Urinary bladder (tissue), 4 donors: Measurements from ENCODE around the gene DNAH1. TPM values are rescaled to one million over a fixed set of nuclear protein-coding genes. Genes with fewer than 3 reads are reported as not detected.

ENCODE experiments used
- DNase-seq: peaks from one replicate; pipeline ENCODE4 v3.0.0-alpha.2; 2015; ENCODE audit errors: extremely low spot score
- H3K27ac ChIP-seq: one replicate; pipeline ENCODE4 v1.5.1; 2013; ENCODE audit warnings: low read depth, mild to moderate bottlenecking, moderate library complexity
- H3K36me3 ChIP-seq: one replicate; pipeline ENCODE4 v1.6.1; 2013; ENCODE audit warnings: mild to moderate bottlenecking, moderate library complexity; ENCODE audit not compliant: insufficient read depth
- H3K4me1 ChIP-seq: one replicate; pipeline ENCODE4 v1.6.1; 2013; ENCODE audit warnings: mild to moderate bottlenecking, moderate library complexity; ENCODE audit not compliant: insufficient read depth
- H3K4me3 ChIP-seq: one replicate; pipeline ENCODE4 v1.5.1; 2013; ENCODE audit warnings: low read depth, low read length
- WGBS: extraction: QIAGEN DNeasy Blood & Tissue Kit; methylation state at CpG from one replicate; pipeline ENCODE4 v1.1.7; 2013; 5-methylcytosine and 5-hydroxymethylcytosine counted together
- polyA plus RNA-seq: library from polyadenylated mRNA; stranded (reverse); fragments of 200-250 nt; gene quantifications from one replicate; pipeline ENCODE4 v1.2.3, GENCODE V29; 2013
- small RNA-seq: library from RNA; depleted of rRNA; stranded (forward); fragments of <200 nt; gene quantifications from one replicate; pipeline ENCODE3, GENCODE V24; 2014
- total RNA-seq: library from RNA; depleted of rRNA; stranded (reverse); fragments of >200 nt; gene quantifications from one replicate; pipeline ENCODE4 v1.2.3, GENCODE V29; 2014
- donor health status: healthy with polysubstance abuse.
- donor health status: healthy.

The DNAH1 gene
- total and polyA plus RNA-seq, 2 donors = 2.2 to 3.5 TPM

DNA sequence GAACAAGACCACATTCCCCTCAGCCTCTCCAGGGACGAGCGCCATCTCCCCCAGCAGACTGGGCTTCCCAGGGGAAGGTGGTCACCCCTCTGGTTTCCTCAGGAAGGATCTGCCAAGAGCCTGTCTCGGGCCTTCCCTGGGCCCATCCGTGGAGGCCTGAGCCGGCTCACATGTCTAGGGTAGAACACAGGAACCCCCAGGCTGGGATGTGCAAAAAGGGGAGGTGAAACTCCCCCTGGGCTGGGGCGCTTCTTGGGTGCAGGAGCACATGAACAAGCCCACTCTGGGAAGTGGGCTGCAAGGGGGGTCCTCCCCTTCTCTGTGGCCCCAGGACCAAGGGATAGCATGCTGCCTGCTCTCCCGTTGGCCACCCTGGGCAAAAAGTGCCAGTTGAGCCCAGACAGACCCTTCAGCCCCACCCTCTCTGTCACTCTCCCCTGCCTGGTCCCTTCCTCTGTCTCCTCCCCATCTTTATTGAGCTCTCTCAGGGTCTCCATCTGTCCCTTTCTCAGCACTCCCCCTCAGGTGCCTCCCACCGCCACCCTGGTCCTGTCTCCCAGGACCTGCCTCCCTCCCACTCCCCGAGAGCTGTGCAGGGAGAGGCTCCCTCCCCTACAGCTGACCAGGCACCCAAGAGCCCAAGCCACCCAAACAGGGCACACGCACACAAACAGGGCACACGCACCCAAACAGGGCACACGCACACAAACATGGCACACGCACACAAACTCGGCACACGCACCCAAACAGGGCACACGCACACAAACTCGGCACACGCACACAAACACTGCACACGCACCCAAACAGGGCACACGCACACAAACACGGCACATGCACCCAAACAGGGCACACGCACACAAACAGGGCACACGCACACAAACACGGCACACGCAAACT lies 127.9 kb downstream of the DNAH1 start:
- Histone ChIP-seq H3K36me3 (no peaks in the 10 kb centered on the region), H3K27ac (no peak overlapping the region), H3K4me3 (no peak overlapping the region), H3K4me1 (no peaks in the 10 kb centered on the region)
- no peak for DNase-seq
- 86% methylated on average over 25 of the region's 25 CpGs for WGBS

DNA sequence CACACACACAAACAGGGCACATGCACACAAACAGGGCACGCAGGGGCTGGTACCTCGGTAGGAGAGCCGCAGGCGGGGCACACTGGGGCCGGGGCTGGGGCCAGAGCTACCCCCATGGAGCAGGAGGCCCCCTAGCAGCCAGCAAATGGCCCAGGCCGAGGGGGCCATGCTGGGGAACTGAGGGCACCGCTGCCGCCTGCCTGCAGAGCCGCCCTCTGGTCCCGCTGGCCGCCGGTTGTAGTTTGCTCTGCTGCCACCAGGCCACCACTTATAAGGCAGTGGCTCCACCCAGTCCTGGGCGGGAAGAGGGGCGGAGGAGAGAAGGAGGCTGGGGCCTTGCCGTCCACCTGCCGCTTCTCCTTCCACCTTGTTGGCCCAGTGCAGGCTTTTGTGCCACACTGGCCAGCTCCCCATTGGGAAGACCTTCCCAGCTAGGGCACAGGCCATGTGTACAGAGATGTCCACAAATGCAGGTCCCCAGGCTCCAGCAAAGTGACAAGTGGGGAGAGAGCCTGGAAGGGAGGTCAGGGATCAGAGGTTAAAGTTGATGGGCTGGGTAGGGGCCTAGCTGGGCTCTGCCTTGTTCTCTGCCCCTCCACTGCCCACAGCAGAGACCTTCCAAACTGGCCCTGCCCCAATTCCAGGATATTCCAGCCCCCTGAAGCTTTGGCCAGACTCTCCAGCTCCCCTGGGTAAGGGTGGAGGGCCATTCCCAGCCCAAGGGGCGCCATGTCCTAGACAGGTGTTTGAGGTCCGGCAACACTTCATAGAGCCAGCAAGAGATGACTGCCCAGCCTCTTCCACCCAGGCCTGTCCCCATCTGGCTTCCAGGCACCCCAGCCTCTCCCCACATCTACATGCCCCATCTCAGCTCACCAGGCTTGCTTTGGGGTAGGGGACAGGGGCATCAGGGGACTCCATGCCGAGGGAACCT lies 129.0 kb downstream of the DNAH1 start, which contains the start of gene SEMA3G:
TSS of gene SEMA3G (minus strand) at position 244 of the 934 bp plus-strand sequence. CDS start at position 168, 76 bp downstream.
- no peak for DNase-seq
- H3K27ac ChIP-seq = no peak within 1 kb of the TSS
- no peaks in the 10 kb centered on the region for H3K36me3 ChIP-seq

DNA sequence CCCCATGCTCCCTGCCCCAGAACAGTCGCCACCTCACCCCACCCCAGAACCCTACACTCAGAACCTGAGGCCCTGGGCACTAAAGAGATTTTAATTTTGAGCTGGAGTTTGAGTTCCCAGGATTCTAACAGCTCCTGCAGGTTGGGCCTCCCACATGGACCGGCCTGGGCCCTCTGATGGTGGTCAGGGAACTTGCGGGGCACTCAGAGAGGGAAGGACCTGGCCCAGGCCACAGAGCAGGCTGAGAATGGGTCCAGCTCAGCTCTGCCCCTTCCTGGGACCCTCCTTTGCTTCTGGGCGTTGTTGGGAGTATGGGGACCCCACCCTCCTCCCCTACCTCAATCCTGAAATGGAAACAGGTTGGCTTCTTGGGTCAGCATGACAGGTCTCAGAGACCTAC lies 129.9 kb downstream of the DNAH1 start:
- H3K36me3 ChIP-seq = no peaks in the 10 kb centered on the region
- H3K27ac ChIP-seq = no peak overlapping the region
- 89% methylated on average over 4 of the region's 4 CpGs for WGBS
- H3K4me3 ChIP-seq = no peak overlapping the region
- no peak for DNase-seq
- H3K4me1 ChIP-seq = no peaks in the 10 kb centered on the region

More for the DNA sequence above, 129.0 kb downstream of the DNAH1 start, which contains the start of gene SEMA3G:
- no peaks in the 10 kb centered on the region for H3K4me1 ChIP-seq
- H3K4me3 ChIP-seq = no peak within 1 kb of the TSS
- WGBS = 25% methylated on average over 19 of the region's 19 CpGs

DNA sequence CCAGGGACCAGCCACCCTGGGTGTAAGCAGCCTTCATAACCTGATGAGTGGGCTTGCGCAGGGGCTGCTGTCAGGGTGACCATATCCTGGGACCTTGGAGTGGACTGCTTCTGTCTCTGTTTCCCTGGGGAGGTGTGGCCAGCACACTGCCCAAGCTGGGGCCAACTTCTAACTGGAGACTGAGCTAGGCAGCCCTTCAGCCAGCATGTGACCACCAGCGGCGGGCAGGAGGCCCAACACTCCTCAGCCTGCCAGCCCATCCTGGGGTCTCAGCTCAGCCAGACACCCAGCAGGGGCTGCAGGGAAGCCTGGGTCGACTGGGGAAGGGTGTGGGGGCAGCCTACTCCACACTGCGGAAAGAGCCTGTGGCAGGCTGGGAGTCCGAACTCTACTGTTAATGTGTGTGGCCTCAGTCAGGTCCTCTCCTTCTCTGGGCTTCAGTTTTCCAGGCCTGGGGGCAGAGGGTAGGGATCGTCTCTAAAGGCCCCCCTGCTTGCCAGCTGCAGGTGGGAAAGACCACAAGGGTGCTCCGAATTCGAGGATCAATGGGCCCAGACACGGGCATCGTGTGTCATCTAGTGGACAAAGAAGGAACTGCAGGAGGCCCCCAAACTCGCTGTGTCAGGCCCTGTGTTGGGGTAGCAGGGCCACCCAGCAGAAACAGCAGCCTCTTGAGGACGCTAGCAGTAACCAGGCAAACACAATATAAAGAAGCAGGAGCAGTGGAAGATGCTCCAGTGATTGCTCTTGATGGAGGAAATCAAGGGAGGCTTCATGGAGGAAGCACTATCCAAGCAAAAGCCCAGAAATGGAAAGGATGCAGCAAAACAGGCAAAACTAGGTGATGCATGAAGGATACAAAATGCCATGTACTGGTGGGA lies 130.8 kb downstream of the DNAH1 start:
- Histone ChIP-seq H3K36me3 (no peaks in the 10 kb centered on the region), H3K4me1 (no peaks in the 10 kb centered on the region), H3K27ac (no peak overlapping the region), H3K4me3 (no peak overlapping the region)
- WGBS = 36% methylated on average over 13 of the region's 13 CpGs
- DNase-seq = no peak

DNA sequence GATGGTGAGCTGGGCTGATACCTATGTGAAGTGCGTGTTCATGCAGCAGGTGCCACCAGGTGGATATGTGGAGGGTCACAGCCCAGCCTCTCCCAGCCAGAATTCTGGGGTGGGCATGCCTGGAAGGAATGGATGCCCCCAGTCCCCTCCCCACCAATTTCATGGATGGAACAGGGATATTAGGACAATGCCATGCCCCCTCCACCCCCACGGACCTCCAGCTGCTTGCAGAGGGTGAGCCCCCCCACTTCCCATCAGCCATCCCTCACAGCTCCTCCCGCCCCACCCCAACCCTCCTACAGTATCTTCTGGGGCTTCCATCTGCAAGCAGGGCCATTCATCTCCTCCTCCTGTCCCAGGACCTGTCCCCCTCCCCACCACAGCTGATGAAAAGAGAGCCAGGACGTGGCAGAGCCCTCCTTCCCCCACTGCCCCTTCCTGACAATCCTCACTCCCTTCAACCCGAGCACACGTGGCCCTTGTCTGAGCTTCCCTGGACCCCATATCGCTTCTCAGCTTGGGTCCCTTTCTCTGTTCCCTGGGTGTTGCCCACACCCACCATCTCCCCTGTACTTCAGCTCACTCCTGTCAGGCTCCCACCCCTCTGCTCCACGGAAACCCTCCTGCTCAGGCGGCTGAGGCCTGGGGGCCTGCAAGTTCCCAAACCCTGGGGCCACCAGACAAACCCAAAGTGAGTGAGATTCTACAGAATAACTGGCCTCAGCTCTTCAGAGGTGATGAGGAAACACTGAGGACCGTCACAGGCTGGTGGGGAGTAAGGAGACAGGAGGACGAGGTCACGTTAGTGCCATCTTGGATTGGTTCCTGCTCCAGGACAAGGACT lies 131.6 kb downstream of the DNAH1 start:
- DNase-seq = no peak
- H3K36me3 ChIP-seq = no peaks in the 10 kb centered on the region
- no peak overlapping the region for H3K27ac ChIP-seq
- H3K4me3 ChIP-seq = no peak overlapping the region
- H3K4me1 ChIP-seq = no peaks in the 10 kb centered on the region
- 71% methylated on average over 12 of the region's 12 CpGs for WGBS

Small RNAs within 50 kb of the gene (small RNA-seq; reads per million reads assigned to genes)
- gene MIR135A1 (0.74 reads per million, percentile 65 among the genes with 10 or more reads in this experiment), gene MIRLET7G (3,449 reads per million, percentile 99 among the genes with 10 or more reads in this experiment)

Other genes starting within 250 kb of the DNAH1 start
- 4.2 TPM for gene POC1A, start 161.9 kb upstream of the DNAH1 start, total RNA-seq
- 2.5 TPM for gene POC1A, start 161.9 kb upstream of the DNAH1 start, polyA plus RNA-seq
- gene ALAS1, start 118.2 kb upstream of the DNAH1 start, total RNA-seq = 24.1 TPM
- gene ALAS1, start 118.2 kb upstream of the DNAH1 start, polyA plus RNA-seq = 56.7 TPM
- 0.11 TPM for gene TLR9, start 90.7 kb upstream of the DNAH1 start, total RNA-seq
- 0.33 TPM for gene TLR9, start 90.7 kb upstream of the DNAH1 start, polyA plus RNA-seq
- 36.7 TPM for gene TWF2, start 77.2 kb upstream of the DNAH1 start, total RNA-seq
- gene TWF2, start 77.2 kb upstream of the DNAH1 start, polyA plus RNA-seq = 75.3 TPM
- gene PPM1M, start 70.6 kb upstream of the DNAH1 start, total RNA-seq = 12.3 TPM
- gene PPM1M, start 70.6 kb upstream of the DNAH1 start, polyA plus RNA-seq = 27.1 TPM
- gene WDR82, start 37.7 kb upstream of the DNAH1 start, total RNA-seq = 70.2 TPM
- 73.7 TPM for gene WDR82, start 37.7 kb upstream of the DNAH1 start, polyA plus RNA-seq
- gene GLYCTK, start 28.5 kb upstream of the DNAH1 start, total RNA-seq = 4.2 TPM
- gene GLYCTK, start 28.5 kb upstream of the DNAH1 start, polyA plus RNA-seq = 7.7 TPM
- 32.4 TPM for gene BAP1, start 93.7 kb downstream of the DNAH1 start, total RNA-seq
- 62.7 TPM for gene BAP1, start 93.7 kb downstream of the DNAH1 start, polyA plus RNA-seq
- gene PHF7, start 94.3 kb downstream of the DNAH1 start, total RNA-seq = 5.3 TPM
- 6.8 TPM for gene PHF7, start 94.3 kb downstream of the DNAH1 start, polyA plus RNA-seq
- gene SEMA3G, start 128.8 kb downstream of the DNAH1 start, total RNA-seq = 7.6 TPM
- gene SEMA3G, start 128.8 kb downstream of the DNAH1 start, polyA plus RNA-seq = 28.5 TPM
- gene TNNC1, start 137.7 kb downstream of the DNAH1 start, total RNA-seq = 68.4 TPM
- gene TNNC1, start 137.7 kb downstream of the DNAH1 start, polyA plus RNA-seq = 3.1 TPM
- gene NISCH, start 139.3 kb downstream of the DNAH1 start, total RNA-seq = 83.6 TPM
- gene NISCH, start 139.3 kb downstream of the DNAH1 start, polyA plus RNA-seq = 85.3 TPM
- gene STAB1, start 179.0 kb downstream of the DNAH1 start, total RNA-seq = 73.5 TPM
- gene STAB1, start 179.0 kb downstream of the DNAH1 start, polyA plus RNA-seq = 91.8 TPM
- 32.9 TPM for gene NT5DC2, start 217.5 kb downstream of the DNAH1 start, total RNA-seq
- gene NT5DC2, start 217.5 kb downstream of the DNAH1 start, polyA plus RNA-seq = 63.8 TPM
- 5.7 TPM for gene UQCC5, start 220.3 kb downstream of the DNAH1 start, total RNA-seq
- gene UQCC5, start 220.3 kb downstream of the DNAH1 start, polyA plus RNA-seq = 38.4 TPM